ENCODE results near the gene FAM120B.

- TF ChIP-seq POLR2A (IDR thresholded peaks at IDR 0.05) (no peak), CTCF (IDR thresholded peaks at IDR 0.05) (no peak)
These were observed 39.1 kb downstream of the FAM120B start for GRCh38 chr6:170345662-170346061.
